GM12873 (cell line): Measurements from ENCODE around the gene MET.
A peak's percentile ranks its signal among the peaks of the same experiment; 100 is the strongest.

ENCODE experiments used
- CTCF ChIP-seq: IDR thresholded peaks from 2 replicates; pipeline ENCODE4 v1.5.1; 2012; ENCODE audit warnings: low read depth, mild to moderate bottlenecking, moderate library complexity, low read length, control low read depth; ENCODE audit not compliant: insufficient read depth; ENCODE audit errors: missing control alignments

The MET gene

GRCh38 chr7:116709336-116709735 lies 37.3 kb downstream of the MET start:
- no peak for TF ChIP-seq CTCF

DNA sequence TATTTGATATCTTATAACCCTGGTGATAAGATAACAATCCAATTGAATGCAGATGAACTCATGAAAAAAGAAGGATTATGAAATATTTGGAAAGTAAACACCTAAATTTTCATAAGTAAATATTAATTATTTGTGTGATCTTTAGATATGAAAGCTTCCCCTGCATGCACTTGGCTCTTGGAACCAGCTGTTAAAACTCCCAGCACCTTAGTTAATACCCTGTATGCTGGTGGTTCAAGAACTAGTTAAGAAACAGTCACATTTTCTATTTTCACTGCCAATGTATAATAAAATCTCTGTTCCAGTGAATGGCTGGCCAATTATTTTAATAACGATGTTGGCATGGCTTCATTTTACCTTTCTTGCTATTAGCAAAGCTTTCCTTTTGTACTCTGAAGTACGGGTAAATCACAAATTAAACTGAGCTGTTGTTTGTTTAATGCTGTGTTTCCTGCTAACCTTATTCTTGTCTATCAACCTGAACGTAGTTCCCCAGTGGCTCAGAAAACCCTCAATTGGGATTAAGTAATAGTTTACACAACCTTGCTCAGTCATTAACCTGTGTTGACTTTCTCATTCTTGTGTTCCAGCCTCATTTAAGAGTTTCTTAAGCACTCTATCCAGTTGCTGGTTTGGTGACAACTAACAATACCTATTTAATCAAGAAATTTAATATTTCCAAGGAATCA lies 38.9 kb downstream of the MET start:
- no peak for TF ChIP-seq CTCF

- no peak for TF ChIP-seq CTCF
Measured at GRCh38 chr7:116711790-116712189, 39.8 kb downstream of the MET start.

DNA sequence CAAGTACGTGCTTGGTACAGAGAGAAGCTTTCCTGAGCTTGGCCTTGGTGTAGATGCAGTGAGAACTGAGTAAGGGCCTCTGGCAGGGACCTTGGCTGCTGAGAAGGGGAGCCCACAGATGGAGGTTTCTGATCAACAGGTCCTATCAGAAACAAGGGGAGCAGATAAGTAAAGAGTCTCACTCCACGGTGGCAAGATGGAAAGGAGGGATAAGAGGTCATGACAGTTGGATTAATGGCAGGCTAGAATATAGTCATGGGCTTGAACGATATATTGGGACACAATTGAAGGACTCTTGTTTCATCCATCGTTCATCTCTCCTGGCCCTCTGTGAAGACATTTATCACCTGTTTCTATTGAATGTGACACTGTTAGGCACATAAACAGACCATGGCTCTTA lies 41.5 kb downstream of the MET start:
- no peak for TF ChIP-seq CTCF

GRCh38 chr7:116713918-116714317 lies 41.9 kb downstream of the MET start:
- TF ChIP-seq CTCF, result no peak

DNA sequence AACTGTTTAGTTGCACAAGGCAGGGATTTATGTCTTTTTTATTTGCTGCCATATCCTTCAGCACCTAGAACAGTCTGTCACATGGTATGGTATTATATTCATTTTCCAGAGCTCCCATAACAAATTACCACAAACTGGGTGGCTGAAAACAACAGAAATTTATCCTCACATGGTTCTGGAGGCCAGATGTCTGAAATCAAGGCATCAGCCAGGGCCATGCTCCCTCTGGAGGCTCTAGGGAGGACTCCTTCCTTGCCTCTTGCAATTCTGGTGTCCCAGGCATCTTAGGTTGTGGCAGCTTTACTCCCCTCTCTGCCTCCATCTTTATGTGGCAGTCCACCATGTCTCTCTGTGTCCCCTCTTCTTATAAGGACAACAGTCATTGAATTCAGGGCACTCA lies 43.1 kb downstream of the MET start:
- peak; percentile 3 for TF ChIP-seq CTCF

DNA sequence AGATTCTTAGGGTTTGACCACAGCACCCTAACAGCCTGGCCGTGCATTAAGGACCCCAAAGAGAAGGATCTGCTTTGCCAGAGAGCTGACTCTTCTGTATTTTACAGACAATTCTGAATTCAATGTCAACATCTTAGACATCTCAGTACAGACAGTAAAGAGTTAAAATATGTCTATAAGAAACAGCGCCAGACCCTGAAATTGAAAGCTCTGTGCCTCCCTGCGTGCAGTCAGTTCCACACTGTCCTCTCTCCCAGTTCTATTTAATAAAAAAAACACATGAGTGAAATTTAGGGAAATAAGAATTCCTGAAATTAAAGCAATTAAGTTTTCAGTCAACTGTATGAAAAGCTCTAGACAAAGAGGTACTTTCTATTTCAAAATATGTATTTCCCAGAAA lies 45.1 kb downstream of the MET start:
- TF ChIP-seq CTCF, result no peak
